GM12878 (cell line): Measurements from ENCODE around the gene TMEM167A. TPM values are rescaled to one million over a fixed set of nuclear protein-coding genes. Genes with fewer than 3 reads are reported as not detected.

Experiments
- BCL11A ChIP-seq: IDR thresholded peaks from 2 replicates; pipeline ENCODE4 v1.6.1; 2011; ENCODE audit warnings: low read depth, low read length
- BHLHE40 ChIP-seq, 2 experiments: fragments of 450-650 bp in 1 of 2; IDR thresholded peaks; 2 replicates each; pipeline ENCODE4 v1.6.1; 2011 to 2017; ENCODE audit warnings: low read depth in 2 of 2, borderline replicate concordance in 1 of 2, improper control_type of control experiment in 1 of 2, low read length in 1 of 2, mild to moderate bottlenecking in 1 of 2
- CBX5 ChIP-seq: sonication (generic); IDR thresholded peaks from 2 replicates; pipeline ENCODE4 v1.6.1; 2016; ENCODE audit warnings: low read depth, moderate library complexity, mild to moderate bottlenecking, inconsistent platforms
- CREB1 ChIP-seq: IDR thresholded peaks from 2 replicates; pipeline ENCODE4 v1.6.1; 2012; ENCODE audit warnings: low read depth, mild to moderate bottlenecking, inconsistent platforms
- CREM ChIP-seq: IDR thresholded peaks from 2 replicates; pipeline ENCODE4 v1.6.1; 2014; ENCODE audit warnings: antibody characterized with exemption, low read depth
- DPF2 ChIP-seq: fragments of 450-650 bp; IDR thresholded peaks from 2 replicates; pipeline ENCODE4 v1.6.1; 2017; ENCODE audit warnings: mild to moderate bottlenecking
- IKZF1 ChIP-seq: fragments of 450-650 bp; conservative IDR thresholded peaks from 2 replicates; pipeline ENCODE4 v1.6.1; 2017; ENCODE audit warnings: antibody characterized with exemption, mild to moderate bottlenecking
- IKZF2 ChIP-seq, 2 experiments: fragments of 450-650 bp; IDR thresholded peaks; 2 replicates each; pipeline ENCODE4 v1.6.1; 2017; ENCODE audit warnings: mild to moderate bottlenecking in 2 of 2, moderate library complexity in 2 of 2
- IRF4 ChIP-seq: IDR thresholded peaks from 2 replicates; pipeline ENCODE4 v1.6.1; 2011; ENCODE audit warnings: low read depth, low read length
- JUNB ChIP-seq: IDR thresholded peaks from 2 replicates; pipeline ENCODE4 v1.6.1; 2016; ENCODE audit warnings: antibody characterized with exemption, mild to moderate bottlenecking
- MEF2B ChIP-seq: fragments of 450-650 bp; IDR thresholded peaks from 2 replicates; pipeline ENCODE4 v1.6.1; 2018; ENCODE audit warnings: mild to moderate bottlenecking, moderate library complexity; ENCODE audit not compliant: partially characterized antibody, poor library complexity, severe bottlenecking
- MTA2 ChIP-seq: fragments of 450-650 bp; IDR thresholded peaks from 2 replicates; pipeline ENCODE4 v1.6.1; 2016; ENCODE audit warnings: low read depth, mild to moderate bottlenecking, moderate library complexity
- NFIC ChIP-seq: IDR thresholded peaks from 2 replicates; pipeline ENCODE4 v1.6.1; 2012; ENCODE audit warnings: low read depth, mild to moderate bottlenecking, inconsistent platforms, low read length, moderate library complexity
- NFXL1 ChIP-seq: fragments of 450-650 bp; IDR thresholded peaks from 2 replicates; pipeline ENCODE4 v1.6.1; 2017; ENCODE audit warnings: antibody characterized with exemption, mild to moderate bottlenecking, borderline replicate concordance
- RAD51 ChIP-seq: fragments of 450-650 bp; IDR thresholded peaks from 2 replicates; pipeline ENCODE4 v1.6.1; 2016; ENCODE audit warnings: moderate library complexity, mild to moderate bottlenecking, inconsistent platforms
- RUNX3 ChIP-seq: IDR thresholded peaks from 2 replicates; pipeline ENCODE4 v1.6.1; 2012; ENCODE audit warnings: low read length, inconsistent platforms
- SP1 ChIP-seq: IDR thresholded peaks from one replicate; pipeline ENCODE4 v1.6.1; 2011; ENCODE audit warnings: low read depth, low read length
- SRF ChIP-seq, 2 experiments: IDR thresholded peaks; 2 replicates each; pipeline ENCODE4 v1.6.1; 2011; ENCODE audit warnings: low read depth in 2 of 2, low read length in 2 of 2, mild to moderate bottlenecking in 1 of 2, moderate library complexity in 1 of 2
- SUPT20H ChIP-seq: IDR thresholded peaks from 2 replicates; pipeline ENCODE4 v1.6.1; 2011; ENCODE audit warnings: low read depth, mild to moderate bottlenecking, low read length, moderate library complexity, borderline replicate concordance; ENCODE audit not compliant: control insufficient read depth
- polyA plus RNA-seq, 11 experiments: library from polyadenylated mRNA; depleted of rRNA in 4 of 11; unstranded in 6 of 11; stranded (reverse) in 5 of 11; fragments of >200 nt; fragmentation: Nextera tagmentation in 4 of 11; fragmentation: Illumina TruSeq in 1 of 11; extraction: Ambion mirVana in 4 of 11; extraction: Trizol in 1 of 11; gene quantifications; 1 replicate in 1 of 11; 2 replicates in 10 of 11; pipeline versions ENCODE4 v1.2.1 to v1.2.3, GENCODE V29; 2011 to 2016; ENCODE audit warnings: inconsistent platforms in 2 of 11, missing spikeins in 2 of 11, low read depth in 1 of 11
- total RNA-seq, 4 experiments: library from RNA; depleted of rRNA in 3 of 4; stranded (reverse); fragments of >200 nt in 3 of 4; fragmentation: Illumina TruSeq in 1 of 4; extraction: Trizol in 1 of 4; gene quantifications; 2 replicates each; pipeline versions ENCODE4 v1.2.1 to v1.2.3, GENCODE V29; 2013 to 2021
- TF ChIP-seq, protein P1 (sequence below): IDR thresholded peaks from 2 replicates; pipeline ENCODE4 v1.6.1; 2012; ENCODE audit warnings: low read length, inconsistent platforms
- TF ChIP-seq, protein P2 (sequence below): fragments of 450-650 bp; IDR thresholded peaks from 2 replicates; pipeline ENCODE4 v1.6.1; 2017; ENCODE audit warnings: mild to moderate bottlenecking, moderate library complexity

The TMEM167A gene
- total and polyA plus RNA-seq, 10 of the 15 experiments (the other 5 are each of a cell fraction or from before 2014, with no cell fraction given), result 29.5 to 363 (median 85.6) TPM

DNA sequence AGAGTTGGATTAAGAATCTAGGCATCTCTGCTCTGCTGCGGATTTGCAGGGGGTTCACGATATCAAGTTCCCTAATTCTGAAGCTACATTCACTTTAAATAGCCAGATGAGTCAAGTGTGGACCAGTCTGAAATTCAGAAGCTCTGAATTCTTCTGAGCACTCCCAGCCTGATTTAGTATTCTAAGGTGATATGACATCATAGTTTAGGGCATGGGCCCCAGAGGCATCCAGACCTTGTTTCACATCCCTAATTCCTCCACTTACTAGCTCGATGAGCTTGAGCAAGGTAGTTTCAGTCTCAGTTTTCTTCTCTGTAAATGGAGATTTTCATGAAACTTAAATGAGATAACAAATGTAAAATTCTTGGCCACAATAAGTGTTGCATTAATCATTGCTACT lies 65.2 kb downstream of the TMEM167A start (continued):
- TF ChIP-seq BCL11A, result peak; percentile 76
- TF ChIP-seq NFXL1, result no peak
- TF ChIP-seq CREM, result peak; percentile 87
- peak; percentile 75 for TF ChIP-seq MEF2B
- TF ChIP-seq IRF4, result peak; percentile 64; the same call in 1 of the 2 replicates
- TF ChIP-seq NFIC, result peak; percentile 90
- 0 out of 2 replicates have a peak, but pooled peaks have one; percentile 3 for TF ChIP-seq RAD51
- TF ChIP-seq SP1, result no peak
- peak; percentile 66 for TF ChIP-seq IKZF1
- TF ChIP-seq, protein P1, sequence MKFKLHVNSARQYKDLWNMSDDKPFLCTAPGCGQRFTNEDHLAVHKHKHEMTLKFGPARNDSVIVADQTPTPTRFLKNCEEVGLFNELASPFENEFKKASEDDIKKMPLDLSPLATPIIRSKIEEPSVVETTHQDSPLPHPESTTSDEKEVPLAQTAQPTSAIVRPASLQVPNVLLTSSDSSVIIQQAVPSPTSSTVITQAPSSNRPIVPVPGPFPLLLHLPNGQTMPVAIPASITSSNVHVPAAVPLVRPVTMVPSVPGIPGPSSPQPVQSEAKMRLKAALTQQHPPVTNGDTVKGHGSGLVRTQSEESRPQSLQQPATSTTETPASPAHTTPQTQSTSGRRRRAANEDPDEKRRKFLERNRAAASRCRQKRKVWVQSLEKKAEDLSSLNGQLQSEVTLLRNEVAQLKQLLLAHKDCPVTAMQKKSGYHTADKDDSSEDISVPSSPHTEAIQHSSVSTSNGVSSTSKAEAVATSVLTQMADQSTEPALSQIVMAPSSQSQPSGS, result peak; percentile 96
- 0 out of 4 replicates have a peak, but pooled peaks of 1 of the 2 experiments have one; percentile 27 for TF ChIP-seq SRF (IDR thresholded peaks at IDR 0.05; ENCODE audit: low read depth in 2 of 2, low read length in 2 of 2)
- no peak for TF ChIP-seq SUPT20H
- TF ChIP-seq, protein P2, sequence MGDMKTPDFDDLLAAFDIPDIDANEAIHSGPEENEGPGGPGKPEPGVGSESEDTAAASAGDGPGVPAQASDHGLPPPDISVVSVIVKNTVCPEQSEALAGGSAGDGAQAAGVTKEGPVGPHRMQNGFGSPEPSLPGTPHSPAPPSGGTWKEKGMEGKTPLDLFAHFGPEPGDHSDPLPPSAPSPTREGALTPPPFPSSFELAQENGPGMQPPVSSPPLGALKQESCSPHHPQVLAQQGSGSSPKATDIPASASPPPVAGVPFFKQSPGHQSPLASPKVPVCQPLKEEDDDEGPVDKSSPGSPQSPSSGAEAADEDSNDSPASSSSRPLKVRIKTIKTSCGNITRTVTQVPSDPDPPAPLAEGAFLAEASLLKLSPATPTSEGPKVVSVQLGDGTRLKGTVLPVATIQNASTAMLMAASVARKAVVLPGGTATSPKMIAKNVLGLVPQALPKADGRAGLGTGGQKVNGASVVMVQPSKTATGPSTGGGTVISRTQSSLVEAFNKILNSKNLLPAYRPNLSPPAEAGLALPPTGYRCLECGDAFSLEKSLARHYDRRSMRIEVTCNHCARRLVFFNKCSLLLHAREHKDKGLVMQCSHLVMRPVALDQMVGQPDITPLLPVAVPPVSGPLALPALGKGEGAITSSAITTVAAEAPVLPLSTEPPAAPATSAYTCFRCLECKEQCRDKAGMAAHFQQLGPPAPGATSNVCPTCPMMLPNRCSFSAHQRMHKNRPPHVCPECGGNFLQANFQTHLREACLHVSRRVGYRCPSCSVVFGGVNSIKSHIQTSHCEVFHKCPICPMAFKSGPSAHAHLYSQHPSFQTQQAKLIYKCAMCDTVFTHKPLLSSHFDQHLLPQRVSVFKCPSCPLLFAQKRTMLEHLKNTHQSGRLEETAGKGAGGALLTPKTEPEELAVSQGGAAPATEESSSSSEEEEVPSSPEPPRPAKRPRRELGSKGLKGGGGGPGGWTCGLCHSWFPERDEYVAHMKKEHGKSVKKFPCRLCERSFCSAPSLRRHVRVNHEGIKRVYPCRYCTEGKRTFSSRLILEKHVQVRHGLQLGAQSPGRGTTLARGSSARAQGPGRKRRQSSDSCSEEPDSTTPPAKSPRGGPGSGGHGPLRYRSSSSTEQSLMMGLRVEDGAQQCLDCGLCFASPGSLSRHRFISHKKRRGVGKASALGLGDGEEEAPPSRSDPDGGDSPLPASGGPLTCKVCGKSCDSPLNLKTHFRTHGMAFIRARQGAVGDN, result no peak
- TF ChIP-seq MTA2, result peak; percentile 73
- TF ChIP-seq CREB1, result peak; percentile 75
- peak; percentile 76 for TF ChIP-seq JUNB
- peak; percentile 82 for TF ChIP-seq DPF2
- peak; percentile 64; the same call in 1 of the 2 replicates for TF ChIP-seq RUNX3
- TF ChIP-seq CBX5, result 0 out of 2 replicates have a peak, but pooled peaks have one; percentile 72
- peak; percentile 82 to 86 for TF ChIP-seq IKZF2 (IDR thresholded peaks at IDR 0.05)
- TF ChIP-seq BHLHE40 (IDR thresholded peaks at IDR 0.05; ENCODE audit: borderline replicate concordance in 1 of 2, low read depth in 2 of 2, low read length in 1 of 2), result 0 out of 4 replicates have a peak, but pooled peaks of 1 of the 2 experiments have one; percentile 6
